SH-SY5Y (cell line): ENCODE measurements around the gene RTN4IP1.

ENCODE experiments used
- GATA2 ChIP-seq: IDR thresholded peaks from 2 replicates; pipeline ENCODE4 v1.6.1; 2011; ENCODE audit warnings: mild to moderate bottlenecking, low read depth, low read length
- GATA3 ChIP-seq: IDR thresholded peaks from 2 replicates; pipeline ENCODE4 v1.6.1; 2011; ENCODE audit warnings: low read depth, mild to moderate bottlenecking, low read length, moderate library complexity

- TF ChIP-seq GATA2 (no peak), GATA3 (no peak)
These were observed 106.6 kb downstream of the RTN4IP1 start for GRCh38 chr6:106522562-106523250.
